NCI-H1105 (cell line): Measurements from ENCODE around the gene OPN1SW.

Source experiments
- DNase-seq: peaks from one replicate; lab custom pipeline; 2025; lab: John Stamatoyannopoulos, UW

OPN1SW gene

GRCh38 chr7:128792471-128793180 lies 17.0 kb upstream of the OPN1SW start:
- no peak for DNase-seq

GRCh38 chr7:128791972-128792327 lies 16.4 kb upstream of the OPN1SW start:
- no peak for DNase-seq

GRCh38 chr7:128791121-128791971 lies 15.8 kb upstream of the OPN1SW start, which contains the start of gene CCDC136:
Gene CCDC136, plus strand, starts transcription at chr7:128791968. Its CDS starts 444 bp downstream, at chr7:128792412.
- peak; percentile 43 for DNase-seq

- no peak for DNase-seq
Measured at GRCh38 chr7:128790315-128791041, 14.9 kb upstream of the OPN1SW start.

GRCh38 chr7:128788446-128789412 lies 13.1 kb upstream of the OPN1SW start:
- DNase-seq: no peak

GRCh38 chr7:128785738-128786137 lies 10.1 kb upstream of the OPN1SW start:
- DNase-seq: no peak

GRCh38 chr7:128783143-128783861 lies 7.7 kb upstream of the OPN1SW start:
- no peak for DNase-seq

- no peak for DNase-seq
Measured at GRCh38 chr7:128781851-128782250, 6.3 kb upstream of the OPN1SW start.

GRCh38 chr7:128781126-128781525 lies 5.5 kb upstream of the OPN1SW start:
- DNase-seq: no peak

GRCh38 chr7:128778946-128779345 lies 3.4 kb upstream of the OPN1SW start:
- no peak for DNase-seq

- no peak for DNase-seq
Measured at GRCh38 chr7:128777156-128778123, 1.8 kb upstream of the OPN1SW start.

GRCh38 chr7:128774921-128775320 lies 673 bp downstream of the OPN1SW start:
- DNase-seq: no peak

- no peak for DNase-seq
Measured at GRCh38 chr7:128774029-128774689, 1.4 kb downstream of the OPN1SW start.

- DNase-seq: no peak
Measured at GRCh38 chr7:128773604-128774003, 2.0 kb downstream of the OPN1SW start.

GRCh38 chr7:128770233-128770632 lies 5.4 kb downstream of the OPN1SW start:
- no peak for DNase-seq

- no peak for DNase-seq
Measured at GRCh38 chr7:128767475-128768110, 8.0 kb downstream of the OPN1SW start.

GRCh38 chr7:128763541-128763940 lies 12.1 kb downstream of the OPN1SW start:
- DNase-seq: no peak

GRCh38 chr7:128759242-128759641 lies 16.4 kb downstream of the OPN1SW start:
- no peak for DNase-seq

GRCh38 chr7:128758553-128758952 lies 17.0 kb downstream of the OPN1SW start:
- no peak for DNase-seq
